Measurements from ENCODE around the gene PSEN2.
A peak's percentile ranks its signal among the peaks of the same experiment; 100 is the strongest.
"Not testable (repeated sequence)": the region's sequence is repeated elsewhere in the genome, so short reads cannot be mapped to it uniquely, and the experiment has no call there.

PSEN2 gene

DNA sequence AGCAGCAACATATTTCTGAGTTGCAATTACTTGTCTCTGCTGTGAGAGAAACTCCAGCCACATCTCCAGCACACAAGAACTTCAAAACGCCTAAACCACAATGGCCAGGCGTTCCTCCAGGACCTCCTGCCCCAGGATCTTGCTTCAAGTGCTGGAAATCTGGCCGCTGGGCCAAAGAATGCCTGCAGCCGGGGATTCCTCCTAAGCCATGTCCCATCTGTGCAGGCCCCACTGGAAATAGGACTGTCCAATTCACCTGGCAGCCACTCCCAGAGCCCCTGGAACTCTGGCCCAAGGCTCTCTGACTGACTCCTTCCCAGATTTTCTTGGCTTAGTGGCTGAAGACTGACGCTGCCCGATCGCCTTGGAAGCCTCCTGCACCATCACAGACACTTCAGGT, 35.0 kb upstream of the PSEN2 start:
- H3K4me3 Mint-ChIP-seq, H3K9me3 Mint-ChIP-seq, H3K36me3 Mint-ChIP-seq, H3K27ac Mint-ChIP-seq, DNase-seq, H3K4me1 Mint-ChIP-seq, CTCF ChIA-PET: not testable (repeated sequence)
- H3K27me3 Mint-ChIP-seq = peaks cover 34% of the 10 kb centered on the region

DNA sequence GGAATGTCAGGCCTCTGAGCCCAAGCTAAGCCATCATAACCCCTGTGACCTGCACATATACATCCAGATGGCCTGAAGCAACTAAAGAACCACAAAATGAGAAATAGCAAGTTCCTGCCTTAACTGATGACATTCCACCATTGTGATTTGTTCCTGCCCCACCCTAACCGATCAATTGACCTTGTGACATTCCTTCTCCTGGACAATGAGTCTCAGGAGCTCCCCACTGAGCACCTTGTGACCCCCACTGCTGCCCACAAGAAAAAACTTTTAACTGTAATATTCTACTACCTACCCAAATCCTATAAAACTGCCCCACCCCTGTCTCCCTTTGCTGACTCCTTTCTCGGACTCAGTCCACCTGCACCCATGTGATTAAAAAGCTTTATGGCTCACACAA, 32.5 kb upstream of the PSEN2 start:
- H3K4me3 Mint-ChIP-seq, H3K4me1 Mint-ChIP-seq, H3K36me3 Mint-ChIP-seq, H3K27ac Mint-ChIP-seq, CTCF ChIA-PET, DNase-seq, H3K9me3 Mint-ChIP-seq: not testable (repeated sequence)
- peaks cover 19% of the 10 kb centered on the region for H3K27me3 Mint-ChIP-seq

DNA sequence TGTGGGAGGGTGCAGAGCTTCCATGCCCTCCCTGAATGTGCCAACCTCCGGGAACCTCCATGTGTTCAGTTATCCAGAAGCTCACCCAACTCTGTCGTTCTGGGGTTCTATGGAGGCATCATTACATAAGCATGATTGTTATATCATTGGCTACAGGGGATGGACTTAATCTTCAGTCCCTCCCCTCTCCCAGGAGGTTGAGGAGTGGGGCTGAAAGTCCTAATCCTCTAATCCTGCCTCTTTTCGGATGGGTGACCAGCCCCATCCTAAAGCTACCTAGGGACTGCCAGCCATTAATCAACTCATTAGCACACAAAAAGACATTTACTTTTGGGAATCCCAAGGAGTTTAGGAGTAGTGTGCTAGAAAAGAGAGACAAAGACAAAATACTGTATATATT, 32.0 kb upstream of the PSEN2 start:
- peaks cover 16% of the 10 kb centered on the region for H3K27me3 Mint-ChIP-seq
- no peak overlapping the region for H3K4me3 Mint-ChIP-seq
- H3K27ac Mint-ChIP-seq = no peak overlapping the region
- H3K36me3 Mint-ChIP-seq = no peaks in the 10 kb centered on the region
- CTCF ChIA-PET = no interaction called here
- no peak for DNase-seq
- no peaks in the 10 kb centered on the region for H3K4me1 Mint-ChIP-seq
- peaks cover 2% of the 10 kb centered on the region for H3K9me3 Mint-ChIP-seq

DNA sequence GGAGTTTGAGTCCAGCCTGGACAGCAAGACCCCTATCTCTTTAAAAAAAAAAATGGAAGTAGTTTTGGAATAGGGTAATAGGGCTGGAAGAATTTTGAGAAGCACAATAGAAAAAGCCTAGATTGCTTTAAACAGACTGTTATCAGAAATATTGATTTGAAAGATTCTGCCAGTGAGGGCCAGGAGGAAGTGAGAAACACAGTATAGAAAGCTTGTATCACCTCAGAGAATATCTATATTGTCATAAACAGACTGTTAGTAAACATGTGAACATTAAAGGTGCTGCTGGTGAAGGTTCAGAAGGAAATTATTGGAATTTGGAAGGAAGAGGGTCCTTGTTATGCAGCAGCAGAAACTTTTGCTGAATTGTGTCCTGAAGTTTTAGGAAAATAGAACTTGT, 24.8 kb upstream of the PSEN2 start:
- CTCF ChIA-PET = interaction anchor here (1.4 kb wide), 1 partner anchor 211 kb away, joined by 3 read pairs; no protein-coding TSS in a partner anchor
- no peak overlapping the region for H3K4me3 Mint-ChIP-seq
- peaks cover 11% of the 10 kb centered on the region for H3K4me1 Mint-ChIP-seq
- H3K27ac Mint-ChIP-seq = no peak overlapping the region
- no peaks in the 10 kb centered on the region for H3K9me3 Mint-ChIP-seq
- no peak for DNase-seq
- no peaks in the 10 kb centered on the region for H3K36me3 Mint-ChIP-seq
- peaks cover 8% of the 10 kb centered on the region for H3K27me3 Mint-ChIP-seq

DNA sequence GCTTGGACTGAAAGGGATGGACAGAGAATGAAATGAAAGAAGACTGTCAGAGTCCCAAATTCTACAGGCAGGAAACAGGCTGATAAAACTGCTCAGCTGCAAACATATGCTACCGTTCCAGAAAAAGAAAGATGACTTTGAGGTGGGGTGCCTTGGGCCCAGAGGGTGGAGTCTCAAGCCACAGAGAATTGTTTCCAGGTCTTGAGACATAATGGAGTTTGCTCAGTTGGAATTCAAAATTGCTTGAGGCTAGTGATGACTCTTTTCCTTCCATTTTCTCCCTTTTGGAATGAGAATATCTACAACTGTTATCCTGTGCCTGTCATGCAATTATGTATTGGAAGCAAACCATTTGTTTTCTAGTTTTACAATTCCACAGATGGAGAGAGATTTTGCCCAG, 23.6 kb upstream of the PSEN2 start:
- Mint-ChIP-seq H3K27ac (no peak overlapping the region), H3K36me3 (no peaks in the 10 kb centered on the region), H3K9me3 (no peaks in the 10 kb centered on the region), H3K4me1 (peaks cover 11% of the 10 kb centered on the region), H3K27me3 (peaks cover 8% of the 10 kb centered on the region), H3K4me3 (no peak overlapping the region)
- no peak for DNase-seq
- CTCF ChIA-PET = interaction anchor here (1.4 kb wide), 1 partner anchor 212 kb away, joined by 3 read pairs; no protein-coding TSS in a partner anchor

DNA sequence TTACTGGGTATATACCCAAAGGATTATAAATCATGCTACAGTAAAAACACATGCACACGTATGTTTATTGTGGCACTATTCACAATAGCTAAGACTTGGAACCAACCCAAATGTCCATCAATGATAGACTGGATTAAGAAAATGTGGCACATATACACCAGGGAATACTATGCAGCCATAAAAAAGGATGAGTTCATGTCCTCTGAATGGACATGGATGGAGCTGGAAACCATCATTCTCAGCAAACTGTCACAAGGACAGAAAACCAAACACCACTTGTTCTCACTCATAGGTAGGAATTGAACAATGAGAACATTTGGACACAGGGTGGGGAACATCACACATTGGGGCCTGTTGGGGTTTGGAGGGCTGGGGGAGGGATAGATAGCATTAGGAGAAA, 15.9 kb upstream of the PSEN2 start:
- H3K9me3 Mint-ChIP-seq, DNase-seq, CTCF ChIA-PET, H3K27ac Mint-ChIP-seq, H3K4me1 Mint-ChIP-seq, H3K36me3 Mint-ChIP-seq, H3K4me3 Mint-ChIP-seq: not testable (repeated sequence)
- H3K27me3 Mint-ChIP-seq = peaks cover 25% of the 10 kb centered on the region

DNA sequence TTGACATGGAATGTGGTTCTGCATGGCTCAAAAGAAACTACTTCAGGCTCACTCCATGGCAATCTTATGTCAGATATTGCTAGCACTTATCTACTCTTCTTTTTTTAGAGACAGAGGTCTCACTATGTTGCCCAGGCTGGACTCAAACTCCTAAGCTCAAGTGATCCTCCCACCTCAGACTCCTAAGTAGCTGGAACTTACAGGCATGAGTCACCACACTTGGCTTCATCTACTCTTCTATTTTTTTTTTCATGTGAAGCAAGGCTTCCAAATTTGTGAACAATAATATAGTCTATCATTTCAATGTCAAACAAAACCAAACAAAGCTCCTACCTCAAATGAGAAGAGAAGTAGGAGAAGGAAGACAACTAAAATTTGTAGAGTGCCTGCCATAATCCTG, 7.5 kb upstream of the PSEN2 start:
- CTCF ChIA-PET = interaction anchor here (1.2 kb wide), 1 partner anchor 237 kb away, joined by 3 read pairs; no protein-coding TSS in a partner anchor
- Mint-ChIP-seq H3K4me1 (peaks cover 11% of the 10 kb centered on the region), H3K9me3 (no peaks in the 10 kb centered on the region), H3K4me3 (no peak overlapping the region), H3K27ac (no peak overlapping the region), H3K27me3 (peaks cover 41% of the 10 kb centered on the region), H3K36me3 (no peaks in the 10 kb centered on the region)
- DNase-seq = no peak

DNA sequence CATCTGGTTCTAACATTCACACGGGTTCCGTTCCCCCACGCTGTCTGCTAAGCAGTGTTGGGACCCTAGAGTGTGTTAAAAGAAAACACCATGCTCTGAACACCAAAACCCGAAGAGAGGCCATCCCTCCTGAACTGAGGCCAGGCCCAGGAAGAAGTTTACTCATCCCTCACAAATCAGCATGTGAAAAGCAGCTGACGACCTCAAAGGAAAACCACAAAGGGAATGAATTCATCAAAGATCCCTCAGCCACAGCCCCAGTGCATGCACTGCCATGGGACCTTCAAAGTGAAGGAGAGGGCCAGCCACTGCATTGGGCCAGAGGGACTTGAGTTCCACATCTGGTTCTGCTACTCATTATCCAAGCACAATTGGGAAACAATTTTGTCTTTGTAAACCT, 7.0 kb upstream of the PSEN2 start:
- H3K4me3 Mint-ChIP-seq = no peak overlapping the region
- no peak for DNase-seq
- CTCF ChIA-PET = interaction anchor here (1.2 kb wide), 1 partner anchor 237 kb away, joined by 3 read pairs; no protein-coding TSS in a partner anchor
- H3K27me3 Mint-ChIP-seq = peaks cover 45% of the 10 kb centered on the region
- no peak overlapping the region for H3K27ac Mint-ChIP-seq
- H3K36me3 Mint-ChIP-seq = no peaks in the 10 kb centered on the region
- peaks cover 11% of the 10 kb centered on the region for H3K4me1 Mint-ChIP-seq
- no peaks in the 10 kb centered on the region for H3K9me3 Mint-ChIP-seq

DNA sequence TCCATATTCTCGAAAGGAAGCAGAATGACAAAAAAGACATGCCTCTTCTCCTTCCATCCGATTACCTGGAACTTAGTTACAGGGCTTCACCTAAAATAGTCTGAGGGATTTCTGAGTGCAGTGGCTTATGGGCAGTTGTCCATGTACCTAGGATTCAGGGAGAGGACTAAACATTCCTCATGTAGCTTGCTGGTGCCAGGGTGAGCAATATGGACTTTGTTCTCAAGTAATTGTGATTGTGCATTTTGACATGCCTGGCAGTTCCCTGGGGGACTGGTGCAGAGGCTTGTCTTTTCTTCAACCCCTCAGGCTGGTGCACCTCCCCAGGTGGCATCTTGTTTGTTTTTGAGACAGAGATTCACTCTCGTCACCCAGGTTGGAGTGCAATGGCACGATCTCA, 6.1 kb upstream of the PSEN2 start:
- Mint-ChIP-seq H3K27ac (no peak overlapping the region), H3K4me1 (peaks cover 11% of the 10 kb centered on the region), H3K36me3 (no peaks in the 10 kb centered on the region), H3K9me3 (no peaks in the 10 kb centered on the region), H3K4me3 (no peak overlapping the region), H3K27me3 (peaks cover 52% of the 10 kb centered on the region)
- CTCF ChIA-PET = no interaction called here
- DNase-seq = no peak

DNA sequence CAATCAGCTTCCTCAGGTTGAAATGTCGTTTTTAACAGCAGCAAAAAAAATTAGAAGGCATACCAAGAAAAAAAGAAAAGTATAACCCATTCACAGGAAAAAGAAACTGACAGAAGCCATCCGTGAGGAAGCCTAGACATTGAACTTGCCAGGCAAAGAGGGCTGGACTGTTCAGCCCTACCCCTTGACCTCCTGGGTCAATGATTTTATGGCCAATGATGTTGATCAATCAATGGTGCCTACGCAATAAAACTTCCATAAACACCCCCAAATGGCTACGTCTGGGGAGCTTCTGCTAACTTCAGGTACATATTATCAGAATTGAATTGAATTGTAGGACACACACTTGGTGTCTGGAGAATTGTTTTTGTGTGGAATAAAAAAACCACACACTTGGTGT, 4.8 kb upstream of the PSEN2 start:
- H3K27me3 Mint-ChIP-seq = peaks cover 64% of the 10 kb centered on the region
- H3K4me1 Mint-ChIP-seq = peaks cover 20% of the 10 kb centered on the region
- H3K36me3 Mint-ChIP-seq = no peaks in the 10 kb centered on the region
- H3K9me3 Mint-ChIP-seq = no peaks in the 10 kb centered on the region
- no peak overlapping the region for H3K4me3 Mint-ChIP-seq
- CTCF ChIA-PET = no interaction called here
- DNase-seq = no peak
- no peak overlapping the region for H3K27ac Mint-ChIP-seq

DNA sequence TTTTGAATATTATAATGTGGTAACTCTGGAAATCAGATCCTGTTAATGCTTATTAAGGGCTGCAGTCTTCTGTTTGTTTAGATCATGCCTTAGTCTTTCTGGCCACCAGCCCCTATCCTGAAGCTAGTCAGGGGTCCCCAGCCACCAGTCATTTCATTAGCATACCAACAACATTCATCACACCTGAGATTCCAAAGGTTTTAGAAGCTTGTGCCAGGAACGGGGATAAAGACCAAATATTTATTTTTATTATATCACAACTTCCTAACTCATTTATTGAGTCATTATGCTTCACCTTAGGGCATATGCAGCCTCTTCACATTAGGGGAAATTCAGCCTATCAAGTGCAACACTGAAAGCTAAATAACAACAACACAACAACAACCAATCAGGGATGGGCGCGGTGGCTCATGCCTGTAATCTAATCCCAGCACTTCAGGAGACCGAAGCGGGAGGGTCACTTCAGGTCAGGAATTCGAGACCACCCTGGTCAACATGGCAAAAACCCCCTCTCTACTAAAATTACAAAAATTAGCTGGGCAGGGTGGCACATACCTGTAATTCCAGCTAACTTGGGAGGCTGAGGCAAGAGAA, 2.9 kb upstream of the PSEN2 start:
- H3K4me3 Mint-ChIP-seq = no peak overlapping the region
- CTCF ChIA-PET = no interaction called here
- no peak for DNase-seq
- H3K27ac Mint-ChIP-seq = no peak overlapping the region
- peaks cover 25% of the 10 kb centered on the region for H3K4me1 Mint-ChIP-seq
- peaks cover 75% of the 10 kb centered on the region for H3K27me3 Mint-ChIP-seq
- no peaks in the 10 kb centered on the region for H3K9me3 Mint-ChIP-seq
- no peaks in the 10 kb centered on the region for H3K36me3 Mint-ChIP-seq

DNA sequence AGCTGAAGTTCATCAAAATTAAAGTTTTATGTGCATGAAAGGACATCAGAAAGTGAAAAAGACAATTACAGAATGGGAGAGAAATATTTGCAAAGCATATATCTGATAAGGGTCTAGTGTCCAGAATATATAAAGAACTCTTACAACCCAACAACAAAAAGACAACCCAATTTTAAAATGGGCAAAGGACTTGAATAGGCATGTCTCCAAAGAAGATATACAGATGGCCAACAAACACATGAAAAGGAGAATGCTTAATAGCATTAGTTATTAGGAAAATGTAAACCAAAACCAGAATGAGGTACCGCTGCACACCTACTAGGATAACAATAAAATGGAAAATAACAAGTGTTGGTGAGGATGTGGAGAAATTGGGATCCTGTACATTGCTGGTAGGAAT, 1.7 kb upstream of the PSEN2 start:
- peaks cover 75% of the 10 kb centered on the region for H3K27me3 Mint-ChIP-seq
- peaks cover 15% of the 10 kb centered on the region for H3K4me1 Mint-ChIP-seq
- H3K36me3 Mint-ChIP-seq = no peaks in the 10 kb centered on the region
- CTCF ChIA-PET = interaction anchor here (0.9 kb wide), 1 partner anchor 235 kb away, joined by 3 read pairs; no protein-coding TSS in a partner anchor
- H3K27ac Mint-ChIP-seq = no peak overlapping the region
- DNase-seq = no peak
- no peaks in the 10 kb centered on the region for H3K9me3 Mint-ChIP-seq
- H3K4me3 Mint-ChIP-seq = no peak overlapping the region

DNA sequence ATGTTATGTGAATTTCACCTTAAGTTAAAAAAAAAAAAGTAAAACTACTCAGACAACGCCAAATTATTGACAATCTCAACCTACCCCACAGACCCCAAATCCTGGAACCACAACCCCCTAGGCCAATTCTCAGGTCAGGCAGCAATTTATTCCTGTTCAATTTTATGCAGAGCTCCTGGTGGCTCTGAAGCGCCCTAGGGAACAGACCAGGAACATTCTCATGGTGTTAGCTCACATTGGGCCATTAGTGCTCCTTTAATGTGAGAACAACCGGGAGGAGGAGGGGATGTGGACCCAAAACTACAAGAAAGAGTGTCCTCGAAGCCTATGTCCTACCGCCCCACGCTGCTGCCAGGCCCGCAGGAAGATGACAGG, 403 bp upstream of the PSEN2 start:
- peak overlapping the region; percentile 72 for H3K4me3 Mint-ChIP-seq
- no peaks in the 10 kb centered on the region for H3K9me3 Mint-ChIP-seq
- peaks cover 14% of the 10 kb centered on the region for H3K4me1 Mint-ChIP-seq
- H3K27ac Mint-ChIP-seq = no peak overlapping the region
- no peaks in the 10 kb centered on the region for H3K36me3 Mint-ChIP-seq
- peaks cover 62% of the 10 kb centered on the region for H3K27me3 Mint-ChIP-seq
- CTCF ChIA-PET = interaction anchor here (0.6 to 0.9 kb wide), 2 partner anchors 13 to 173 kb away, joined by 3 read pairs; no protein-coding TSS in a partner anchor
- no peak for DNase-seq

DNA sequence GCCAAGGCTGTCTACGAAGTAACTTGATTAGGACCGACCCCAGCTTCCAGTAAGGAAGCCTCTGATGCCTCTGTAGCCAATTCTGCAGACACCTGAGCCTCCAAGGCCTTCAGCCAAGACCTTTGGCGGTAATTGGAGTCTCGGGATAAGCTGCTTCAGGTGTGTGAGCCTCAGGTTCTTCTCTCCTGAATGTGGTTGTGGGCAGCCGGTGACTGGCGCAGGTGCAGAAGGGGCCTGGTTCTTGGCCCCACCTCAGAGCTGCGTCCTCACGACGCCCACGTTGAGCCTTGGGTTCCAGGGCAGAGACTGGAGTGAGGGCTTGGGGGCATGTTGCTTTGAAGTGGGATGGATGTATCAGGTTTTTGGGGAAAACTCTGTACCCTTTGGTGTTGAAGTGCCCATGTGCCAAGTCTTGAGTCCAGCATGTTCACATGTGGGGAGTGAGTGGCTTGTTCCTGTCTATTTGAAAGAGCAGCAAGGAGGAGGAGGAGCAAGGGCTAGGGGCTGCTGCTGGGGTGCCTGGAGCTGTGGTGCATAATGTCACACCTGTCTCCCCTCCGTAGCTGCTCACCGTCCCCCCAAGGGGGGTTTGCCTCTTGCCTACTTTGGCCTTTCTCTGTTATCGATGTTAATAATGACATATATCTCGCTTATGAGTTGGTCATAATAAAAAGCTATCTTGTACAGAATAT, 1.4 kb downstream of the PSEN2 start:
- Mint-ChIP-seq H3K27ac (no peak overlapping the region), H3K36me3 (no peaks in the 10 kb centered on the region)
- CTCF ChIA-PET = no interaction called here

DNA sequence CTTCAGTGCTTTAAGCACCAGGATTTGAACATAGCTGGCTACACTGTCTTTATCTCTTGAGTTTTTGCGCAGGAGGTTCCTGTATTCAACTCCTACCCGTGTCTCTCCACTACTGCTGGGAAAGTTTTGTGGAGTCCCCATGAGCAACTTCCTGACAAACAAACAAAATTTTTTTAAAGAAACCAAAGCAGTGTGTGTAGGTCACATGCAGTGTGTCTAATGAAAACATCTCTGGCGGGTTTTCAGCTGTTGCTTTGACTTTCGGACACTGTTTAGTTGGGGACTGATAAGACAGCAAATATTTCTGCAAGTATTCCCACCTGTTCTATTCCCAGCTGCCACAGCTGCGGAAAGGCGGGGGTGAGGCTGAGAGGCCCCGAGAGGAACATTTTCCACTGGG, 2.0 kb downstream of the PSEN2 start:
- CTCF ChIA-PET = no interaction called here
- H3K27me3 Mint-ChIP-seq = peaks cover 49% of the 10 kb centered on the region
- DNase-seq = no peak
- H3K4me3 Mint-ChIP-seq = no peak overlapping the region
- peaks cover 14% of the 10 kb centered on the region for H3K4me1 Mint-ChIP-seq
- H3K36me3 Mint-ChIP-seq = no peaks in the 10 kb centered on the region
- no peaks in the 10 kb centered on the region for H3K9me3 Mint-ChIP-seq
- H3K27ac Mint-ChIP-seq = no peak overlapping the region

More for the DNA sequence above, 1.4 kb downstream of the PSEN2 start:
- H3K27me3 Mint-ChIP-seq = peaks cover 51% of the 10 kb centered on the region
- no peak for DNase-seq
- peak overlapping the region; percentile 68 for H3K4me3 Mint-ChIP-seq
- peaks cover 14% of the 10 kb centered on the region for H3K4me1 Mint-ChIP-seq
- no peaks in the 10 kb centered on the region for H3K9me3 Mint-ChIP-seq
